ENCODE data around the gene BEND5. TPM values are rescaled to one million over a fixed set of nuclear protein-coding genes. Genes with fewer than 3 reads are reported as not detected.
A peak's percentile ranks its signal among the peaks of the same experiment; 100 is the strongest.

Gene BEND5
- polyA plus RNA-seq, 1 experiment = not detected

DNA sequence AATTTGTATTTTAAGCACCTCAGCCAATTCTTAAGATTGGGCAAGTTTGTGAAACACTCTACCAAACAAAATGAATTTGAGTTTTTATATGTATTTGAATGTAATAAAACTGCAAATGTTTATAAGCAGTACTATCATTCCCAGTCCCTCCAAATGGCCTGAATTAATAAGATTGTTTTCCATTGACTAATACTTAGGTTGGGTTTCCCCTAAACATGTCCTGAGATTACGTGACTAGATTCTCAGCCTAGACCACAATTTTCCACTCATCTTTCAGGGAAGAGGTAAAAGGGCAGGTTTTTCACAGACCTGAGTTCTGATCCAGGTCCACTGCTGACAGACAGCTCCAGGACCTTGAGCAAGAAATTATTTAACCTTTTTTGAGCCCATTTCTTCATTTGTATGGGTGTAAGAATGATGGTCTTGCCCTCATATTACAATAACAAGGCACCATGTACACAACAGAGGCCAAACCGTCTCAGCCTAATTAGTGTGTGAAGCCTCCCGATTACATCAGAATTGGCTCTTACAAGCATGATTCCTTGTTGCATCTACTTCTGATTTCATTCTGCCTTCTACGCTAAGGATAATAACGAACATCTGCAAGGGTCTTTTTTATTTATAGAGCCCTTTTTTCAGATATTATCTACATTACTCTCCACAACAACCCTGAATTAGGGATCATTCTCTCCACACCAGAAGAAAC, 51.2 kb downstream of the BEND5 start:
- Histone ChIP-seq H3K27me3 (ENCODE audit: control insufficient read depth, insufficient read depth, low read length) (no peaks in the 10 kb centered on the region), H3K4me3 (ENCODE audit: low read depth, low read length) (no peak overlapping the region), H3K36me3 (ENCODE audit: control insufficient read depth, insufficient read depth, low read length) (no peaks in the 10 kb centered on the region)
- ChIA-PET CTCF (no interaction called here), POLR2A (no interaction called here)
- peak; percentile 42 for DNase-seq (ENCODE audit: low read depth)
- TF ChIP-seq CTCF (IDR thresholded peaks at IDR 0.05; ENCODE audit: insufficient read depth, low read depth, low read length) = no peak

- no peak for TF ChIP-seq CTCF (IDR thresholded peaks at IDR 0.05; ENCODE audit: insufficient read depth, low read depth, low read length)
- no peak overlapping the region for H3K4me3 ChIP-seq (ENCODE audit: low read depth, low read length)
- ChIA-PET POLR2A (no interaction called here), CTCF (interaction anchor here (1.6 kb wide), 1 partner anchor 44 kb away, joined by 5 read pairs; no protein-coding TSS in a partner anchor)
- no peak for DNase-seq (ENCODE audit: low read depth)
- H3K36me3 ChIP-seq (ENCODE audit: control insufficient read depth, insufficient read depth, low read length) = no peaks in the 10 kb centered on the region
- no peaks in the 10 kb centered on the region for H3K27me3 ChIP-seq (ENCODE audit: control insufficient read depth, insufficient read depth, low read length)
Measured at GRCh38 chr1:48720929-48721328, 55.8 kb downstream of the BEND5 start.

DNA sequence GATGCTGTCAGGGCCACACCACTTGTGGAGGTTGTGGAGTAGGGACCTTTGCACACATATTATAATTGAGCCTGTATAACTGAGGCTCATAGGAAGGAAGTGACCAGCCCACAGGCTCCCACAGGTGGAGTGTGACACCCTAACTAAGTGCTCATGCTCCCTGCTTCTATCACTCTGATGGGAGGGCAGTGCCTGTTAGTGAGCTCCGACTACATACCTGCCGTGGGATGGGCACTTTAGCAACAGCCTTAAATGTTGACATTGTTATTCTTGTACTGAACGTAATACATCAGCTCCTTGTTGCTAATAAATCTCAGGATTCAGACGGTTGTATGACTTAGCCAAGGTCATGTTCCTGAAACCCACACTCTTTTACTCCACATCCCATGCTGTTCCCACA, 58.0 kb downstream of the BEND5 start:
- TF ChIP-seq CTCF (IDR thresholded peaks at IDR 0.05; ENCODE audit: insufficient read depth, low read depth, low read length) = no peak
- ChIA-PET CTCF (interaction anchor here (1.0 kb wide), 1 partner anchor 1615 kb away, joined by 3 read pairs; no protein-coding TSS in a partner anchor), POLR2A (no interaction called here)
- no peaks in the 10 kb centered on the region for H3K27me3 ChIP-seq (ENCODE audit: control insufficient read depth, insufficient read depth, low read length)
- no peak for DNase-seq (ENCODE audit: low read depth)
- no peak overlapping the region for H3K4me3 ChIP-seq (ENCODE audit: low read depth, low read length)
- H3K36me3 ChIP-seq (ENCODE audit: control insufficient read depth, insufficient read depth, low read length) = no peaks in the 10 kb centered on the region

DNA sequence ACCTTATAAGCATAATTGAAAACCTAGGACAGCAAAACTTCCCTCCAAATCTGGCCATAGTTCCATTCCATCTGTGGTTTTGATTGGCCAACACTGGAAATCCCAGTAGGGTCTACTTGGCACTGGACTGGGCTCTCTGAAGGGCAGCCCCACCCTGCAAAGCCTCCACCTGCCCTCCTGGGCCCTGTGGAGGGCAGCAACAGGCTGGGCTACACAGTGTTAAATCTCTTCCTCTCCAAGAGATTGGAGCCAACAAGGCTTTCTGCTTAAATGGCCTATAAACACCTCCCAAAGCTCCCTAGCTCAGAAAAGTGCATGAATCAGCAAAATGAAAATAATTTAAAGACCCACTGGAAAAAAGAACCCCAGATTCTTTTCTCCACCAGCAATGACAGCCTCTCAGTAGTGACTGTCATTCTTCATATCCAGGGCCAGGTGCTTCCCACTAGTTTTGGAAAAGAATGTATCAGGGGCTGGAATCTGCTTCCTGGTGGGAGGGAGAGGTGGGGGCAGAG, 58.5 kb downstream of the BEND5 start:
- no peak for TF ChIP-seq CTCF (IDR thresholded peaks at IDR 0.05; ENCODE audit: insufficient read depth, low read depth, low read length)
- POLR2A ChIA-PET = no interaction called here
- DNase-seq (ENCODE audit: low read depth) = no peak
- Histone ChIP-seq H3K36me3 (ENCODE audit: control insufficient read depth, insufficient read depth, low read length) (no peaks in the 10 kb centered on the region), H3K27me3 (ENCODE audit: control insufficient read depth, insufficient read depth, low read length) (no peaks in the 10 kb centered on the region), H3K4me3 (ENCODE audit: low read depth, low read length) (no peak overlapping the region)
- CTCF ChIA-PET = no interaction called here

DNA sequence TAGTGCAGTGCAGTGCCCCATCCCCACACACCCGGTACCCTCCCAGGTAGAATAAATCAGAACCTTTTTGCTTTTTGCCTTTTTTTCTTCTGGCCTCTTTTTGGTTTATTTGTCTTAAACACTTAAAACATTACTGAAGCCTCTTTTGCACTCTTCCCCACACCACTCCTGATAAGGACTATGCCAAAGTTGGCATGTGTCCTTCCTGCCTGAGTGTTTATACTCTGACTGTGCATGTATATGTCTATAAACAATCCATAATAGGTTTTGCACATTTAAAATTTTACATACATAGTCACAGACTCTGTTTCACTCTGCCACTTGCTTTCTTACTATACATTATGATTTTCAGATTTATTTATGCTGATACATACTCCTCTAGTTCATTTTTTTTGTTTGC, 59.6 kb downstream of the BEND5 start:
- no peak overlapping the region for H3K4me3 ChIP-seq (ENCODE audit: low read depth, low read length)
- no peaks in the 10 kb centered on the region for H3K27me3 ChIP-seq (ENCODE audit: control insufficient read depth, insufficient read depth, low read length)
- DNase-seq (ENCODE audit: low read depth) = no peak
- ChIA-PET CTCF (no interaction called here), POLR2A (no interaction called here)
- H3K36me3 ChIP-seq (ENCODE audit: control insufficient read depth, insufficient read depth, low read length) = no peaks in the 10 kb centered on the region
- no peak for TF ChIP-seq CTCF (IDR thresholded peaks at IDR 0.05; ENCODE audit: insufficient read depth, low read depth, low read length)
